Stomach (tissue), 4 donors: ENCODE data around the gene KRT8.
"Not testable (repeated sequence)": the region's sequence is repeated elsewhere in the genome, so short reads cannot be mapped to it uniquely, and the experiment has no call there.

ENCODE experiments used
- POLR2A ChIP-seq, 4 donors: fragments of 450-650 bp; IDR thresholded peaks; one replicate each; pipeline ENCODE4 v1.6.1; 2016; ENCODE audit warnings: antibody characterized with exemption in 4 of 4, control low read depth in 2 of 4, mild to moderate bottlenecking in 1 of 4, moderate library complexity in 1 of 4
- POLR2AphosphoS5 ChIP-seq, 3 donors: sonication (generic); formaldehyde crosslinking; IDR thresholded peaks; one replicate each; pipeline ENCODE4 v1.6.1; 2016; ENCODE audit warnings: antibody characterized with exemption in 3 of 3
- TF ChIP-seq, protein P1 (sequence below), 7 experiments: fragments of 450-650 bp in 4 of 7; fragments of 200-600 bp in 3 of 7; sonication (generic) in 3 of 7; IDR thresholded peaks; one replicate each; pipeline ENCODE4 v1.5.1; 2016 to 2019; ENCODE audit warnings: antibody characterized with exemption in 7 of 7, control low read depth in 2 of 7, mild to moderate bottlenecking in 1 of 7

DNA sequence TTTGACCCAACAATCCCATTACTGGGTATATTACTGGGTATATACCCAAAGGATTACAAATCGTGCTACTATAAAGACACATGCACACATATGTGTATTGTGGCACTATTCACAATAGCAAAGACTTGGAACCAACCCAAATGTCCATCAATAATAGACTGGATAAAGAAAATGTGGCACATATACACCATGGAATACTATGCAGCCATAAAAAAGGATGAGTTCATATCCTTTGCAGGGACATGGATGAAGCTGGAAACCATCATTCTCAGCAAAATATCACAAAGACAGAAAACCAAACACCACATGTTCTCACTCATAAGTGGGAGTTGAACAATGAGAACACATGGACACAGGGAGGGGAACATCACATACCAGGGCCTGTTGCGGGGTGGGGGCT is 48.8 kb downstream of the KRT8 start:
- TF ChIP-seq, protein P1, sequence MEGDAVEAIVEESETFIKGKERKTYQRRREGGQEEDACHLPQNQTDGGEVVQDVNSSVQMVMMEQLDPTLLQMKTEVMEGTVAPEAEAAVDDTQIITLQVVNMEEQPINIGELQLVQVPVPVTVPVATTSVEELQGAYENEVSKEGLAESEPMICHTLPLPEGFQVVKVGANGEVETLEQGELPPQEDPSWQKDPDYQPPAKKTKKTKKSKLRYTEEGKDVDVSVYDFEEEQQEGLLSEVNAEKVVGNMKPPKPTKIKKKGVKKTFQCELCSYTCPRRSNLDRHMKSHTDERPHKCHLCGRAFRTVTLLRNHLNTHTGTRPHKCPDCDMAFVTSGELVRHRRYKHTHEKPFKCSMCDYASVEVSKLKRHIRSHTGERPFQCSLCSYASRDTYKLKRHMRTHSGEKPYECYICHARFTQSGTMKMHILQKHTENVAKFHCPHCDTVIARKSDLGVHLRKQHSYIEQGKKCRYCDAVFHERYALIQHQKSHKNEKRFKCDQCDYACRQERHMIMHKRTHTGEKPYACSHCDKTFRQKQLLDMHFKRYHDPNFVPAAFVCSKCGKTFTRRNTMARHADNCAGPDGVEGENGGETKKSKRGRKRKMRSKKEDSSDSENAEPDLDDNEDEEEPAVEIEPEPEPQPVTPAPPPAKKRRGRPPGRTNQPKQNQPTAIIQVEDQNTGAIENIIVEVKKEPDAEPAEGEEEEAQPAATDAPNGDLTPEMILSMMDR (IDR thresholded peaks at IDR 0.05): not testable (repeated sequence)
- not testable (repeated sequence) for TF ChIP-seq POLR2AphosphoS5, POLR2A (IDR thresholded peaks at IDR 0.05)
